HG03095 (cell line): ENCODE results near the gene CYP8B1.

Source experiments
- ATAC-seq: cut with Tn5 transposase; IDR thresholded peaks from one replicate; pipeline ENCODE4 v1.9.1; 2021; ENCODE audit warnings: moderate library complexity; ENCODE audit not compliant: unreplicated experiment

CYP8B1 gene

GRCh38 chr3:42875325-42876151 is at the start of gene CYP8B1:
Gene CYP8B1, minus strand, starts transcription at chr3:42875879. Its CDS starts 63 bp downstream, at chr3:42875816.
- ATAC-seq: no peak

GRCh38 chr3:42923606-42924005 is 47.9 kb upstream of the CYP8B1 start:
- ATAC-seq: no peak

GRCh38 chr3:42914771-42915515 is 39.3 kb upstream of the CYP8B1 start:
- ATAC-seq: no peak

- no peak for ATAC-seq
Measured at GRCh38 chr3:42911551-42911950, 35.9 kb upstream of the CYP8B1 start.

- ATAC-seq: no peak
Measured at GRCh38 chr3:42908675-42909074, 33.0 kb upstream of the CYP8B1 start.

GRCh38 chr3:42906848-42907183 is 31.1 kb upstream of the CYP8B1 start:
- no peak for ATAC-seq

GRCh38 chr3:42906070-42906847 is 30.6 kb upstream of the CYP8B1 start, which contains the start of gene ZNF662:
Gene ZNF662, plus strand, starts transcription at chr3:42906142. Its CDS starts 1,973 bp downstream, at chr3:42908115.
- no peak for ATAC-seq

GRCh38 chr3:42905740-42906069 is 30.0 kb upstream of the CYP8B1 start:
- no peak for ATAC-seq

- ATAC-seq: no peak
Measured at GRCh38 chr3:42904076-42904475, 28.4 kb upstream of the CYP8B1 start.

GRCh38 chr3:42902257-42902656 is 26.6 kb upstream of the CYP8B1 start:
- ATAC-seq: no peak

GRCh38 chr3:42901073-42901415 is 25.4 kb upstream of the CYP8B1 start:
- ATAC-seq: no peak

- ATAC-seq: no peak
Measured at GRCh38 chr3:42900226-42901072, 24.8 kb upstream of the CYP8B1 start.

- no peak for ATAC-seq
Measured at GRCh38 chr3:42898896-42899675, 23.4 kb upstream of the CYP8B1 start.

GRCh38 chr3:42895580-42895868 is 19.8 kb upstream of the CYP8B1 start:
- ATAC-seq: no peak

- no peak for ATAC-seq
Measured at GRCh38 chr3:42894698-42895579, 19.3 kb upstream of the CYP8B1 start.

GRCh38 chr3:42892807-42893206 is 17.1 kb upstream of the CYP8B1 start:
- no peak for ATAC-seq

GRCh38 chr3:42892169-42892568 is 16.5 kb upstream of the CYP8B1 start:
- ATAC-seq: no peak

GRCh38 chr3:42891042-42891441 is 15.4 kb upstream of the CYP8B1 start:
- no peak for ATAC-seq

GRCh38 chr3:42887084-42887483 is 11.4 kb upstream of the CYP8B1 start:
- no peak for ATAC-seq
